ENCODE measurements around the gene CHAF1A.
A peak's percentile ranks its signal among the peaks of the same experiment; 100 is the strongest.

Gene CHAF1A

GRCh38 chr19:4391306-4391693 lies 11.1 kb upstream of the CHAF1A start:
- Histone ChIP-seq H3K79me2 (ENCODE audit: insufficient read depth, low read length) (peaks cover 78% of the 10 kb centered on the region), H3K36me3 (ENCODE audit: insufficient read depth, low read length) (peaks cover 12% of the 10 kb centered on the region; the same call in 1 of the 2 replicates), H2AFZ (ENCODE audit: low read length) (no peak overlapping the region), H3K4me2 (ENCODE audit: low read depth, low read length, poor library complexity, severe bottlenecking) (peak overlapping the region; percentile 32), H3K9ac (ENCODE audit: low read depth, low read length, poor library complexity, severe bottlenecking) (peak overlapping the region; percentile 26), H3K9me2 (replicated peaks; ENCODE audit: low read depth, low read length) (no peaks in the 10 kb centered on the region), H3K9me3 (ENCODE audit: insufficient read depth, low read depth, low read length) (no peaks in the 10 kb centered on the region), H4K20me1 (ENCODE audit: insufficient read depth, low read length, poor library complexity, severe bottlenecking) (peaks cover 59% of the 10 kb centered on the region), H3K27me3 (ENCODE audit: insufficient read depth, low read length, poor library complexity, severe bottlenecking) (no peaks in the 10 kb centered on the region), H3K4me1 (ENCODE audit: insufficient read depth, low read length, poor library complexity, severe bottlenecking) (peaks cover 30% of the 10 kb centered on the region), H3F3A (ENCODE audit: low read depth) (no peaks in the 10 kb centered on the region), H3K4me3 (ENCODE audit: low read length, poor library complexity, severe bottlenecking) (no peak overlapping the region)
- TF ChIP-seq EZH2phosphoT487 (IDR thresholded peaks at IDR 0.05; ENCODE audit: borderline replicate concordance): no peak
- no peak for TF ChIP-seq CTCF (conservative IDR thresholded peaks at IDR 0.05; ENCODE audit: low read length)

- H3K4me1 ChIP-seq (ENCODE audit: insufficient read depth, low read length, poor library complexity, severe bottlenecking): peaks cover 30% of the 10 kb centered on the region
- no peak overlapping the region for H3K4me2 ChIP-seq (ENCODE audit: low read depth, low read length, poor library complexity, severe bottlenecking)
- peaks cover 61% of the 10 kb centered on the region for H4K20me1 ChIP-seq (ENCODE audit: insufficient read depth, low read length, poor library complexity, severe bottlenecking)
Measured at GRCh38 chr19:4391701-4392483, 10.5 kb upstream of the CHAF1A start.

GRCh38 chr19:4393947-4394590 lies 8.4 kb upstream of the CHAF1A start:
- peak overlapping the region; percentile 25 for H3K4me2 ChIP-seq (ENCODE audit: low read depth, low read length, poor library complexity, severe bottlenecking)
- H4K20me1 ChIP-seq (ENCODE audit: insufficient read depth, low read length, poor library complexity, severe bottlenecking): peaks cover 72% of the 10 kb centered on the region
- H3K4me3 ChIP-seq (ENCODE audit: low read length, poor library complexity, severe bottlenecking): no peak overlapping the region
- H3K27me3 ChIP-seq (ENCODE audit: insufficient read depth, low read length, poor library complexity, severe bottlenecking): no peaks in the 10 kb centered on the region
- TF ChIP-seq CTCF (conservative IDR thresholded peaks at IDR 0.05; ENCODE audit: low read length) (no peak), EZH2phosphoT487 (IDR thresholded peaks at IDR 0.05; ENCODE audit: borderline replicate concordance) (no peak)
- peaks cover 40% of the 10 kb centered on the region for H3K4me1 ChIP-seq (ENCODE audit: insufficient read depth, low read length, poor library complexity, severe bottlenecking)
- peaks cover 6% of the 10 kb centered on the region; the same call in 1 of the 2 replicates for H3K36me3 ChIP-seq (ENCODE audit: insufficient read depth, low read length)
- no peaks in the 10 kb centered on the region for H3F3A ChIP-seq (ENCODE audit: low read depth)
- peaks cover 93% of the 10 kb centered on the region for H3K79me2 ChIP-seq (ENCODE audit: insufficient read depth, low read length)
- H2AFZ ChIP-seq (ENCODE audit: low read length): no peak overlapping the region
- peak overlapping the region; percentile 7 for H3K9ac ChIP-seq (ENCODE audit: low read depth, low read length, poor library complexity, severe bottlenecking)
- H3K9me3 ChIP-seq (ENCODE audit: insufficient read depth, low read depth, low read length): no peaks in the 10 kb centered on the region
- H3K9me2 ChIP-seq (replicated peaks; ENCODE audit: low read depth, low read length): no peaks in the 10 kb centered on the region

More at GRCh38 chr19:4391701-4392483, 10.5 kb upstream of the CHAF1A start:
- H3K9me2 ChIP-seq (replicated peaks; ENCODE audit: low read depth, low read length): no peaks in the 10 kb centered on the region
- no peaks in the 10 kb centered on the region for H3K27me3 ChIP-seq (ENCODE audit: insufficient read depth, low read length, poor library complexity, severe bottlenecking)
- H3K36me3 ChIP-seq (ENCODE audit: insufficient read depth, low read length): peaks cover 12% of the 10 kb centered on the region; the same call in 1 of the 2 replicates
- H3F3A ChIP-seq (ENCODE audit: low read depth): no peaks in the 10 kb centered on the region
- H2AFZ ChIP-seq (ENCODE audit: low read length): no peak overlapping the region
- H3K79me2 ChIP-seq (ENCODE audit: insufficient read depth, low read length): peaks cover 84% of the 10 kb centered on the region
- TF ChIP-seq EZH2phosphoT487 (IDR thresholded peaks at IDR 0.05; ENCODE audit: borderline replicate concordance) (no peak), CTCF (conservative IDR thresholded peaks at IDR 0.05; ENCODE audit: low read length) (no peak)
- no peak overlapping the region for H3K9ac ChIP-seq (ENCODE audit: low read depth, low read length, poor library complexity, severe bottlenecking)
- no peaks in the 10 kb centered on the region for H3K9me3 ChIP-seq (ENCODE audit: insufficient read depth, low read depth, low read length)
- H3K4me3 ChIP-seq (ENCODE audit: low read length, poor library complexity, severe bottlenecking): no peak overlapping the region
